SIG-M5 treated with dmso at 0.1 percent for 504 hours (cell line): ENCODE results near the gene GBP7.

Experiments
- DNase-seq: peaks from one replicate; lab custom pipeline; 2025; ENCODE audit not compliant: unreplicated experiment; lab: John Stamatoyannopoulos, UW

Gene GBP7

GRCh38 chr1:89125240-89125912 is 50.4 kb downstream of the GBP7 start:
- no peak for DNase-seq

- no peak for DNase-seq
These were observed 54.2 kb downstream of the GBP7 start for GRCh38 chr1:89121641-89122040.

GRCh38 chr1:89114662-89115061 is 61.1 kb downstream of the GBP7 start:
- DNase-seq = no peak

GRCh38 chr1:89112871-89113613 is 62.8 kb downstream of the GBP7 start:
- no peak for DNase-seq

- no peak for DNase-seq
These were observed 71.1 kb downstream of the GBP7 start for GRCh38 chr1:89104687-89105086.

- DNase-seq = no peak
These were observed 71.7 kb downstream of the GBP7 start for GRCh38 chr1:89104147-89104546.

- DNase-seq = no peak
These were observed 73.8 kb downstream of the GBP7 start for GRCh38 chr1:89102021-89102420.

GRCh38 chr1:89100412-89100811 is 75.4 kb downstream of the GBP7 start:
- DNase-seq = no peak

GRCh38 chr1:89098857-89099256 is 76.9 kb downstream of the GBP7 start:
- no peak for DNase-seq

- DNase-seq = no peak
These were observed 80.1 kb downstream of the GBP7 start for GRCh38 chr1:89095737-89096136.

GRCh38 chr1:89089962-89090361 is 85.8 kb downstream of the GBP7 start:
- no peak for DNase-seq

GRCh38 chr1:89088572-89088971 is 87.2 kb downstream of the GBP7 start:
- DNase-seq = no peak

- DNase-seq = no peak
These were observed 88.6 kb downstream of the GBP7 start for GRCh38 chr1:89087241-89087640.

- peak; percentile 3 for DNase-seq
These were observed 90.0 kb downstream of the GBP7 start for GRCh38 chr1:89085781-89086180.
